GM18868 (cell line): ENCODE data around the gene KAZN.

Experiments
- ATAC-seq: cut with Tn5 transposase; IDR thresholded peaks from one replicate; pipeline ENCODE4 v1.9.1; 2021; ENCODE audit warnings: mild to moderate bottlenecking, moderate library complexity; ENCODE audit not compliant: unreplicated experiment

KAZN gene

DNA sequence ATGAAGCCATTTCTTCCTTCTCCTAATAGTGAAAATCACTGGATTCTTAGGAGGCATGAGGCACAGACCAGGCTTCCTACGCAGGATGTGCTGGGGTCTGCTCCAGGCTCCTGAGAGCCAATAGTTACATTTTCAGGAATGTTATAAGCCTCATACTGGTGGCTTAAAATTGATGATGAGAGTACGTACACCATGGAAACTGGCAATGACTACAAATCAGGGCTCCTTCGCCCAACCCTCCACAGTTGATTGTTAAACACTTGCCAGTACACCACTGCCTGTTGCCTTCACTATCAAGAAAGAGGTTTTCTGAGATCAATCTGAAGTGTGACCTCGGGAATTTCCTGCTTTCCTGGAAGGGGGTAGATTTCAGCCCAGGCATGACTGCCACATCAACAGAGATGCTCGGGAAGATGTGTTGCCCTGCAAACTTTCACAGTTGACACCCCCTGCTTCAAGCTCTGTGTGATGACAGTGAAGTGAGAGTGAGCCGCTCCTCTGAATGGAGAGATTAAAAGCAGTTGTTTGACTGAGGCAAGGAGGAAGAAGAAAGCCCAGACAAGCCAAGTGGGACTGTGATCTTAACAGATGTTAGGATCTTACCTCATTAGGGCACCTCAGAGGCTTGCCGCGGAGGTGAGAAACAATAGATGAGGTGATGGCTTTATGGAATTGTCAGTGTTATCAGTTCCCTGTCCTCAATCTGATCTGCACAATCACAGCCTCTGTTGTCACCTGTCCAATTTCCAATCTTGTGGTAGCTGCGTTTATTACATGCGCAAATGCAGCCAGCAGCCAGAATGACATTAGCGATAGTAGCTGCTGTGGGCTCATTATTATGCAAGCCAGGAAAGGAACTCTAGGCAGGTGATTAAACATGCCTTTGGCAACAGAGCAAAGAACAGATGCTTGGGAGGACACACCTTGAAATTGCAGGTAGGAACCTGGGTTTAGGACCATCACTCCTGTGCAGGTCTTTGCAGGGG, 277.3 kb downstream of the KAZN start:
- ATAC-seq, result no peak

DNA sequence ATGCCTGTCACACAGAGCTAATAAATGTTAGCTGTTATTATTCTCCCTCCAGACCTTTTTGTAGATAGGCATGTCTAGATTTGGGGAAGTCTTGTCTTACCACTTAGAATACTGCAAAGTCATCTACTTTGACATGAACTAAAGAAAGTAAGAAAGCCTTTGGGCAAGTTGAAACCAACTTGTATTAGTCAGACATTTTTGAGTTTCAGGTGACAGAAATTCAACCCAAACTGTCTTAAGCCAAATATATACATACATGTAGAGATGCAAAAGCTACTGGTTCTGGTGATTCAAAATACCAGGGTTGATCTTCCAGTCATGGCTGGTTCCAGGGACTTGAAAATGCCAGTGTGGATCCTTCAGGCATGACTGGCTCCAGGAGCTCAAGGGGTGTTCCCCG, 278.3 kb downstream of the KAZN start:
- ATAC-seq, result no peak

DNA sequence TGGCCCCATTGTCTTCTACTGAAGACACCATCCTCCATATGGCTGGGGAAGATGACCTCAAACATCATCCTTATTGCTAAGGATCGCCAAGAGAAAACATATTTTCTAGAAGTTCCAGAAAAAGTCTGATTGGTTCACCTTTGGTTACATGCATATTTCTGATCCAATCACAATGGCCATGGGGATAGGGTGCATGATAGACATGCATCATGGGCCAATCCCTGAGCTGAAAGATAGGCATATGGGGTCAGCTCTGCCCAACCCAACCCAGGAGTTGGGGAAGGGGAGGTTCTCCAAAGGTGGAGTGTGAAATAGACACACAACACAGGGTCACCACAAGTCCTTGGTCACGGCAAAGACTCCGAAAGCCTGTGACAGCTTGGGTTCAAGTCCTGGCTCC, 278.7 kb downstream of the KAZN start:
- ATAC-seq, result no peak

DNA sequence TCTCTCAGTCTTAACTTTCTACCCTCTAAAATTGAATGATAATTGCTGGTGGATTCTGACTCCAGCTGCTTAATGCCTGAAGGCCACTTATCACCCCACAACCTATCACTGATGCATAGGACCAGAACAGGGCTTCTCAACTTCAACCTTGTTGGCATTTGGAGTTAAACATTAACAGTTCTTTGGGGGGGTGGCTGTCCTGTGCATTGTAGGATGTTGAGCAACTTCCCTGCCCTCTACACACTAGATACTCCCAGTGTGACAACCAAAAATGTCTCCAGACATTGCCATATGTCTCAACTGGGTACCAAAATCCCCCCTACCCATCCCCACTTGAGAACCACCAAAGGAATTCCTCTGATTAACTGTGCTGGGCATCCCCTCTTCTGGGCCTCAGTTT, 279.6 kb downstream of the KAZN start:
- no peak for ATAC-seq

DNA sequence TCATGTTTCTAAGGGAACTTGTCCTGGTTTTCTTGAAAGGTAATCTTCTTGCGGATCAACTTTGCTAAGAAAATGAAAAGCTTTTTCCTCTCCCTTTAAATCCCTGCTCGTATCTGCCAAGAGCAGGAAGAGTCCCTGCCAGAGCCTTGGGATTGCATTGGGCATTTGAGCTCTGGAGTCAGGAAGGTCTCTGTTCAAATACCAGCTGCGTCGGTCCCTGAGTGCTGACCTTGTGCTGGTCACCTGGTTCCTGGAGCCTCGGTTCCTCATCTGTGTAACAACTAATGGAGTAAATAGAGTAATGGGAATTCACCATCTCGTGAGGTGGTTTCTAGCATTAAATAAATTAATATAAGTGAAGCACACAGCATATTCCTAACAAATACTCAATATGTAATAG, 280.5 kb downstream of the KAZN start:
- no peak for ATAC-seq

DNA sequence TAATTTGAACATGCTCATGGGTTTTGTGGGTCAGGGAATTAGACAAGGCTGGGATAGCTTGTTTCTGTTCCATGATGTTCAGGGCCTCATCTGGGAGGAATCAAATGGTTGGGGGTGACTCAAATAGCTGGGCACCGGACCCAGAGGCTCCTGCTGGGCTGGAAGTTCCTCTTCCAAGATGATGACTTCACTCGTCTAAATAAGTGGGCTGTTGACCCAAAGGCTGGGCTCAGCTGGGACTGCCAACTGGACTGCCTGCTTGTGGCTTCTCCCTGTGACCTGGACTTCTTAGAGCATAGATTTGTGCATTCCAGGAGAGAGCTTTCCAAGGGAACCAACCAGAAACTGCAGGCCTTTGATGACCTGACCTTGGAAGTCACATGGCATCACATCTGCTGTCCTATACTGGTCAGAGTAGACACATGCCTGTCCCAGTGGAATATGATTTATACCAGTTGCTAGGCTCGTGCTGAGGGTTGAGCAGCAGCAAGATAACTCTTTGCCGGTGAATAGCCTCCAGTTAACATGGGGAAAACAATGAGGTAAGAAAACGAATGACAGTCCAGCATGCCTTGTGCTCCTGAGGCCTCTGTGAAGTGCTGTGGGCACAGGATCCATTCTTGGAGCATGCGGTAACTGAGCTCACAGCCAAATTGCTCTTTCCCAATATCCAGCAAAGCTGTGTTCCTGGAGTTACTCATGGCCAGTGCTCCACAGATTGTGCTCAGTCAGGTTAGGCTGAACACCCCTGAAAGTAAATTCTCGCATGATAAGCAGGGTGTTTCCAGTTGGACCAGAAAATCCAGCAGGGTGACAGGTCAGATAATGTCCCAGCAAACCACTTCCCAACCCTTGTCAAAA, 282.2 kb downstream of the KAZN start:
- ATAC-seq, result no peak

DNA sequence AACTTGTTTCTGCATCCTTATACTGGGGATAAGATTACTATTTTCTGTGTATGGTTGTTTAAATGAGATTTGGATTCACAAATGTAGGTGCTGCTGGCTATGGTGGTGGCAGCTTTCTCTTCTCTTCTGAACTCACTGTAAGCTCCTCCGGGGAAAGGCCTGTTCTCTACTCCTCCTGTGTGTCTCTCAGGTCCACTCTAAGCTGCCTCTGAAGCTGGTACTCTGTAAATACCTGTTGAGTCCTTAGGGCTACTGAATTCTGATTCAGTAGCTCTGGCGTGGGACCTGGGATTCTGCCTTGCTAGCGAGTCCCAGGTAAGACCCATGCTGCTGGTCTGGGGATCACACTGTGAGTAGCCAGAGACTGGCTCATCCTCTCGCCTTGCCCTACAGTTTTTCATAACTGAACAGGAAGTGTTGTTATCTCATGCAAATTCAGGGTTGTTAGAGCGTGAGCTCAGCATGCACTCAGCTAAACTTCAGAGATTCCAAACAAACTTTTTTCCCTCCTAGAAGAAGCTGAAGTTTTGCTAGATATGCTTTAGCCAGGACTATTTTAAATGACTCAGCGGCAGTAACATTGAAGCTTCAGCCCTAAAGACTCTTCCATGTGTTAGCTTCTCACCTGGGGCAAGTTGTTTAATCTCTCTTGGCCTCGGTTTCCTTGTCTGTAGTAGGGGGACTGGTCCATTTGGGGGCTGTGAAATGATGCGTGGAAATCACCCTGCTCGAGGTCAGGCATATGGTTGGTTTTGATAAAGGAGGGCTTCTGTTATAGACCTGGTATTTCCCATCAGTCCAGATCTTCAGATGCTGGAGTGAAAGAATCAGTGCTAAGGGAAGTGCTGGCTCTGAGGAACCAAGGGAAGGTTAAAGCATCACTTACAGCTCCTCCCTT, 283.5 kb downstream of the KAZN start:
- ATAC-seq, result peak; percentile 51

DNA sequence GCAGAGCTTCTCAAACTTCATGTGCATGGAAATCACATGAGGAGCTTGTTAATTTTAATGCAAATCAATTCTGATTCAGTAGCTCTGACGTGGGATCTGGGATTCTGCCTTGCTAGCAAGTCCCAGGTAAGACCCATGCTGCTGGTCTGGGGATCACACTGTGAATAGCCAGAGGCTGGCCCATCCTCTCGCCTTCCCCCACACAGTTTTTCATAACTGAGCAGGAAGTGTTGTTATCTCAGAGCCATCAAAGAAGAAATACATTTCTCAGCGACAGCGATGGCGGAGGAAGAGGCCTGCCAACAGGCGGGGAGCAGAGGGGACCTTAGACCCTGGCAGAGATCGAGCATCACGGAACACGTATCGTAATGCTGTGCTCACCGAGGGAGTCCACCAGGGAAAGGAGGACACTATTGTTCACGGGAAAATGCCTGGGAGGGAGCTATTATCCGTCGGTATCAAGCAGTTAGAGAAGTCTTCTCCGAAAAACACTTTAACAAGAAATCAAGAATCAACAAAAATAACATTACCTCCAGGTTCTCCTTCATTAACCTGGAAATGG, 286.2 kb downstream of the KAZN start:
- ATAC-seq, result no peak

DNA sequence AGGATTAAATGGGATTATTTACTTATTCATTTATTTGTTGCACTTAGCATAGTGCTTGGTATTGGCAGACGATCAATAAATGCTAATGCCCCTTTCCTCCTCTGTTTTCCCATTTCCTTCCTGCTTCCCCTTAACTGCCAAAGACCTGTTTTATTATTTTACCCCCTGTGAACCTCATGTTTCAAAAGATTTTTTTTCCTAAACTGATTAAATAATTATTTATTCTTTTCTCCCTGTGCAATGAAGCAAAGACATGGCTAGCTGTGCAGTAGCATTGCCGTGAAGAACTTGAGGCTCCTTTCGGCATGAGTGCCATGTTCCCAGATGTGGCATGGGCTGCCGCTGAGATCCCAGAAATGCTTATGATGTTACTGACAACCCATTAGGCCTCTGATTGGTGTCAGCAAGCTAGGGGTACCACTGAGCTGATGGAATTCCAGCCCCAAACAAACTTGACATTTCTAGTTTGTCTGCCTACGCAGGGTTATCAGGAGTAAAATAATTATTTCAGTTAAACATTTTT, 288.6 kb downstream of the KAZN start:
- no peak for ATAC-seq

DNA sequence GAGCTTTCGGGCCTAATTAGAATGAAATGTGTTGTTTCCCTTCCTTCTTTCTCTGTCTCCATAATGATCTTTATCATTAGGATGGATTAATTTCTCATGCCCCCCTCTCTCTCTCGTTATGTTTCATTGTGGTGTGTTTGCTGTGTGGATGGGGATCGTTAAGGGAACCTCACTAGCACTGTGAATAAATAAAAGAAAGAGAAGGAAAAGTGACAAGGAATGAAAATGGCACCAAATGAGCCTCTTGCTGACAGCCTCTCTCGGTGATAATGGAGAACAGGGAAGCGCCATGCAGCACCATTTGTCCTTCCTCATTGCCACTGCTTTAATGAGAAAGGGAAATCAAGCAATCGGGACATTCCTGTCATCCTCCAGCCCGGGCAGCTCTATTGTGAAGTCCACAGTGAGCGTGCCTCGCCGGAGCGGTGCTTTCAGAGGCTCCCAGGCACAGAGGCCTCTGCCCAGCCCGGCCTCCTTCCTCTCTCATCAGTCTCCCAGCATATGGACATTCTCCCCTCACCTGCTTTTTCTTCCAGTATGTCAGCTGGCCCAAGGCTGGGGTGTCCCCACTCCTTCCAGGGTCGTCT, 289.4 kb downstream of the KAZN start:
- no peak for ATAC-seq

DNA sequence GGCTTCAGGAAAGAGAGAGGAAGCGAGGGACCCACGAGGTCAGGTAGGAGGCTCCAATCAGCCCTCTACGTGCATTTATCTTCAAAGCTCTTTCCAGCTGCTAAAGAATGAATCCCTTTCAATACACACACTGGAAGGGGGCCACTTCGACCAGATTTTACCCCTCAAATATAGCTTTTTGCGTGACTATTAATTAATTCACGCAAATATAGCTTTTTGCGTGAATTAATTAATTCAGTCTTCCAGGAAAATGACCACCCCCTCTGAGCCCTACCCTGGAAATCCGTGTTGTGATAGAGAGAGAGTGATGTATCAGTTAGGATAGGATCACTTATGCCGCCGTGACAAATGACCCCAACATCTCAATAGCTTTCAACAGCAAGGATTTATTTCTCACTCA, 289.9 kb downstream of the KAZN start:
- ATAC-seq, result no peak

DNA sequence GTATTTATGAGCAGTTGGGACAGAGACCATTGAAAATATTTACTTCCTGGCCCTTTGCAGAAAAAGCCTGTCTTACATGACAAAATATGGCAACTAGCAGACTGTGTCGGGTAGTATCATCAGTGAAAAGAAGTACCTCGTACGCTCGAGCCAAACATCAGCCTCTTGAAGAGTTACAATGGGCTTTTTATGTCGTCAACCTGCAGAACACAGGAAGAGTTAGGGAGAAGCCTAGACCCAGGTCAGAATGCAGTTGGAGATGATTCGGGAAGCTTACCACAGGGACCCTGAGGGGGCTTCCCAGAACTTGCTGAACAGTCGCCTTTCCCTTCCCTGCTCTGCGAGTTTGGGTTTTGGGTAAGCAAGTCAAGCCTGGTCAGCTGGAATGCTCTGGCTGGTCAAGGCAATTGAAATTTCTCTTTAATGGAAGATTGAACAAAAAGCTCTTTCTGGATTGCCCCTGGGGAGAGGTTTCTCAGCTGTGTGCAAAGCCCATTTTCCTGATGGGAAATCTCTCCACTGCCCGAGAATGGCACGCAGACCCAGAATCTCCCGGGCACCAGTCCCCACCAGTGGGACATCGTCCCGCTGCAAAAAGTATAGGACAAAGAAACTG, 291.4 kb downstream of the KAZN start:
- ATAC-seq, result no peak

DNA sequence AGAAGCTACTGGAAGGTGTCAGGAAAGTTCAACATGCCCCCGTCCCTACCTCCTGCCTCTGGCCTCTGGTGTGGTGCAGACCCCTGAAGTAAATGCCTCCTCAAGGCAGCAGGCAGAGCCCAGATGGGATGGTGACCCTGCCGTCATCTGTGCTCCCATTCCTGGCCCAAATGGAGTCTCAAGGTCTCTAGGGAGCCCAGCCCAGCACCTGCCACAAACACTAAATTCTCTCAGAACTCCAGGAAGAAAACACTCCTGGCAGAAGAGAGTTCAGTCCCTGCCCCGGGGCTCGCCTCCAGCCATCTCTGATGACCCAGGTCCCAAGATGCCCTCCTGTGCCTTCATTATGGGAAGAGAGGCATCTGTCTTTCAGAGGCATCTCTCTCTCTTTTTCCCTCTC, 293.5 kb downstream of the KAZN start:
- ATAC-seq, result no peak

DNA sequence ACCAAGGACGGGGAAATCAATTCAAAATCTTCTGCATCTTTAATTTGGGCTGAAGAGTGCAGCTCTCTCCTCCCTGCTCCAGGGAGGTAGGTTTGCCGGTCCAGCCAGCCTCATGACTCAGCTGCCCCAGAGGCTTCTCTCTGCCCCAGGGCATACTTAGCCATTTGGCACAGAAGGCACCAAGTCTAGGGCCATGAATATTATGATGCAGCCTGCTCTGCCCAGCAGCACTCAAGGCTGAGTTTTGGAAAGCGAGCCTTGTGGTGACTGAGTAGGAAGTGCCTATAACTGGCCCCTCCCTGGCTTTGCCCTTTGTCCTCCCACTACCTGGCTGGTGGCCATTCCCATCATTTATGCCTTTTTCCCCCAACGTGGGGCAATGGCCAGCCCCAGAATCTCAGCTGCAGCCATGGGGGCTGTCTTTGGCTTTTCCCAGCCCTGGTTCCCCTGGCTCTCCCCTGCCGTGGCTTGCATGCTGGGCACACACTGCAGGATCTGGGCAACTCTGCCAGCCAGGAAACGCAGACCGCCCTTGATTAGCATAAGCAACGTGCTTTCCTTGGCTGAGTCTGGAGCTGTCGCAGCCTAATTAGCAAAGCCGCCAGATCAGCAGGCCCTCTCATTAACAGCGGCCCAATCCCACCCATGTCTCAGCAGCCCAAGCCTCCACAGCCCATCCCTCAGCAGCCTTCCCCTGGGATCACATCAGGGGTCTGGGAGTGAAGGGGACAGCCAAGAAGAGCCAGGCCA, 296.5 kb downstream of the KAZN start:
- ATAC-seq, result no peak

DNA sequence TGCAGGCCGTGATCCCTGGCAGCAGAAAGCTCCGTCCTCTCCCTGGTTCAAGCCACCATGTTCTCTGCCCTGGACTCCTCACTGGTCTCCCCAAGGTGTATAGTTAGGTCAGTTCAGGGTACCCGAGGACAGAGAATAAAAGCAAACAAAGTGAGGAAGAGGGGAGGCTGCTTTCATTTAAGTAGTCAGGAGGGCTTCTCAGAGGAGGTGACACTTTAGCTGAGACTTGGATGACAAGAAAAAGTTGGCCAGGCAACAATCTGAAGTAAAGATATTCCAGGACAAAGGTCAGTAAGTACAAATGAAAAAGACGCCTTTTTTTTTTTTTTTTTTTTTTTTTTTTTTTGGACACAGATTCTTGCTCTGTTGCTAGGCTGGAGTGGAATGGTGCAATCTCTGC, 297.2 kb downstream of the KAZN start:
- no peak for ATAC-seq

DNA sequence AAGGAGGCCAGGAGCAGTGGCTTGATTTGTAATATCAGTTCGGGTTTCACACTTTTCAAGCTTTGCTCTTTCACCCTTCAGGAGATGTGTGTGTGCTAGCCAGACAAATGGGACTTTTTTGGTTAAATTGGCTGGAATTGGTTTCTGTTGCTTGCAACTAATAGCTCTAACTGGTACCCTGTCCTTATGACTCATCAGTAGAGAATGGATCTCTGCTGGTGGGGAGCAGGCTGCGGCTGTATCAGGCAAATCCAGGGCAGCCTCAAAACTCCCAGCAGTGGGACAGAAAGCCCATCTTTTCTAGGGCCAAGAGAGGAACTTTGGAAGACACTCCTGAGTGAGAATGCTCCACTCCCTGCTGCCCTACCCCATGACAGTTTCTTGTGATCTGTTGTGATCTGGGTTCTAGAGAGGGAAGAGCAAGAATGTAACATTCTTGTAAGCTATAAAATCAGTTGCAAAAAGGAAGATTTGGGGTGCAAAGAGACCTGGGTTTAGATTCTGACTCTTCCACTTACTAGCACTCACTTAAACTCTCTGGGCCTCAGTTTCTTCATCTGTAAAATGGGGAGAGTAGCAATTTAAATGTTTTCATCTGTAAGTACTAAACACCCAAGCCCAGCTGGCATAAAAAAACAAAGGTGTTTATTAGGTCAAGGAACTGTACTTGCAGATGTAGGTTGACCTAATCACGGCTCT, 298.0 kb downstream of the KAZN start:
- no peak for ATAC-seq

DNA sequence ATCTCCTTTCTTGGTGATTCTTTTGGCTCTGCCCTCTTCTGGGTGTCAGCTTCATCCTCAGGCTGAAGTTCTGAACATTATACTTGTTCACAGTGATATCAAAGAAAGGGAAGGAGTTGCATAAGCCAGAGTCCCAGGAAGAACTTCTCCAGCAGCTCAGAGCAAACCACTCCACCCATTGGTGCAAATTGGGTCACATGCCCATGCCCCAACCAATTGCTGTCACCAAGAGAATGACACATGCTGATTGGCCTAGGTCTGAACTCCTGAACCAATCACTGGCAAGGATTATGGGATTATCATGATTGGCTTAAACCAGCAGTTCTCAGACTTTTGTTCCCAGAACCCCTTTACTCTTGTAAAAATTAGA, 298.6 kb downstream of the KAZN start:
- no peak for ATAC-seq

DNA sequence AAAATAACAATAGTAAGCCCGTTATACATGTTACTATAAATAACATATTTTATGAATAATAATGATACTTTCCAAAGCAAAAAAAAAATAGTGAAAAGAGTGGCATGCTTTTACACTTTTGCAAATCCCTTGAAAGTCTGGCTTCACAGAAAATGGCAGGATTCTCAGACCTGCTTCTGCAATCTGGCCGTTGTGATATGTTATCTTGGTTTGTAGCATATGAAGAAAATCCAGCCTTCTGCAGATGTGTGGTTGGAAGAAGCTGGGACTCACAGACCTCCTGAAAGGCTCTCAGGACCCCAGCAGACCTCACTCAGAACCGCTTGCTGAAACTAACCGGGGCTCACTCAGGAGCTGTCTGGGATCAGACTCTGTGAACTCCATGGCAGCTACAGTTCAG, 299.1 kb downstream of the KAZN start:
- ATAC-seq, result no peak
